OCI-LY7 (cell line): Measurements from ENCODE around the gene FBXO45. TPM values are rescaled to one million over a fixed set of nuclear protein-coding genes. Genes with fewer than 3 reads are reported as not detected.

Experiments
- BruUV-seq: library from RNA; stranded (reverse); fragments of 400-500 nt; replicated peaks from 2 replicates; lab custom pipeline; 2021; lab: Mats Ljungman, UMichigan
- CTCF ChIA-PET: fragments of 300-600 bp; sonication (Branson Sonifier 250); formaldehyde crosslinking; loops from one replicate; lab custom pipeline; 2022; ENCODE audit warnings: antibody characterized with exemption; ENCODE audit not compliant: unreplicated experiment; lab: Charles Lee
- POLR2A ChIA-PET: fragments of 300-600 bp; sonication (Branson Sonifier 250); formaldehyde crosslinking; loops from one replicate; lab custom pipeline; 2022; ENCODE audit warnings: antibody characterized with exemption; lab: Charles Lee
- DNase-seq: peaks from one replicate; pipeline ENCODE4 v3.0.0-alpha.2; 2015; ENCODE audit warnings: low spot score
- H2AFZ ChIP-seq: fragments of 200-600 bp; sonication (generic), shearing (Covaris generic); 2 replicates; pipeline ENCODE4 v1.6.1; 2014; ENCODE audit warnings: mild to moderate bottlenecking, antibody characterized with exemption, low read length, moderate library complexity
- H3K27ac ChIP-seq: fragments of 200-600 bp; sonication (generic); 2 replicates; pipeline ENCODE4 v1.5.1; 2014; ENCODE audit warnings: mixed run types, low read depth, mild to moderate bottlenecking, moderate library complexity, low read length, inconsistent platforms; ENCODE audit not compliant: poor library complexity, severe bottlenecking
- H3K36me3 ChIP-seq: fragments of 200-600 bp; sonication (generic); 2 replicates; pipeline ENCODE4 v1.6.1; 2014; ENCODE audit warnings: mild to moderate bottlenecking, antibody characterized with exemption, low read length, moderate library complexity, mixed read lengths; ENCODE audit not compliant: insufficient read depth
- H3K4me1 ChIP-seq: fragments of 200-600 bp; sonication (generic); 2 replicates; pipeline ENCODE4 v1.5.1; 2014; ENCODE audit warnings: mild to moderate bottlenecking, low read length; ENCODE audit not compliant: insufficient read depth, poor library complexity, severe bottlenecking
- H3K4me2 ChIP-seq: fragments of 200-600 bp; sonication (generic); 2 replicates; pipeline ENCODE4 v1.6.1; 2014; ENCODE audit warnings: mild to moderate bottlenecking, low read length
- H3K4me3 ChIP-seq: fragments of 200-600 bp; sonication (generic); 2 replicates; pipeline ENCODE4 v1.5.1; 2014; ENCODE audit warnings: mild to moderate bottlenecking, low read depth, low read length; ENCODE audit not compliant: poor library complexity, severe bottlenecking
- H3K79me2 ChIP-seq: fragments of 200-600 bp; sonication (generic); 2 replicates; pipeline ENCODE4 v1.6.1; 2016; ENCODE audit warnings: low read depth, mild to moderate bottlenecking, low read length, moderate library complexity, mixed read lengths; ENCODE audit not compliant: insufficient read depth
- H3K9me2 ChIP-seq: fragments of 200-600 bp; sonication (generic); 2 replicates; pipeline ENCODE4 v1.6.1; 2016; ENCODE audit warnings: mild to moderate bottlenecking, low read length, mixed read lengths; ENCODE audit not compliant: insufficient read depth
- H3K9me3 ChIP-seq: fragments of 200-600 bp; sonication (generic); 2 replicates; pipeline ENCODE4 v1.6.1; 2014; ENCODE audit warnings: mild to moderate bottlenecking, mixed run types, low read length, mixed read lengths
- H4K20me1 ChIP-seq: fragments of 200-600 bp; sonication (generic); 2 replicates; pipeline ENCODE4 v1.6.1; 2014; ENCODE audit warnings: mild to moderate bottlenecking, antibody characterized with exemption, low read length, moderate library complexity, mixed read lengths; ENCODE audit not compliant: insufficient read depth
- CTCF ChIP-seq: fragments of 200-600 bp; sonication (generic); conservative IDR thresholded peaks from 2 replicates; pipeline ENCODE4 v1.5.1; 2014; ENCODE audit warnings: mild to moderate bottlenecking, antibody characterized with exemption, low read length, moderate library complexity, mixed read lengths
- EZH2phosphoT487 ChIP-seq: fragments of 200-600 bp; sonication (generic); IDR thresholded peaks from 2 replicates; pipeline ENCODE4 v1.6.1; 2018; ENCODE audit warnings: low read depth, borderline replicate concordance, mild to moderate bottlenecking, mixed run types, antibody characterized with exemption, low read length, moderate library complexity, mixed read lengths
- intact Hi-C: fragments of 100-400 bp; cut with micrococcal nuclease; formaldehyde crosslinking; loops from one replicate; pipeline ENCODE4 v1.10.0; 2022; ENCODE audit not compliant: unreplicated experiment
- total RNA-seq, 2 experiments: library from RNA; depleted of rRNA in 1 of 2; stranded (reverse); fragments of >200 nt in 1 of 2; shearing (Covaris generic) in 1 of 2; gene quantifications; 2 replicates each; pipeline ENCODE4 v1.2.3, GENCODE V29; 2014 to 2022

The FBXO45 gene
- total RNA-seq, 2 experiments from 2014 or later = 10.6 to 15.5 TPM

GRCh38 chr3:196541684-196542445, 26.6 kb upstream of the FBXO45 start:
- ChIA-PET CTCF (no interaction called here), POLR2A (interaction anchor here (0.6 to 0.8 kb wide), 4 partner anchors 10 to 217 kb away, joined by 3 to 5 read pairs (median 4); no protein-coding TSS in a partner anchor)
- no TSS peak for BruUV-seq

DNA sequence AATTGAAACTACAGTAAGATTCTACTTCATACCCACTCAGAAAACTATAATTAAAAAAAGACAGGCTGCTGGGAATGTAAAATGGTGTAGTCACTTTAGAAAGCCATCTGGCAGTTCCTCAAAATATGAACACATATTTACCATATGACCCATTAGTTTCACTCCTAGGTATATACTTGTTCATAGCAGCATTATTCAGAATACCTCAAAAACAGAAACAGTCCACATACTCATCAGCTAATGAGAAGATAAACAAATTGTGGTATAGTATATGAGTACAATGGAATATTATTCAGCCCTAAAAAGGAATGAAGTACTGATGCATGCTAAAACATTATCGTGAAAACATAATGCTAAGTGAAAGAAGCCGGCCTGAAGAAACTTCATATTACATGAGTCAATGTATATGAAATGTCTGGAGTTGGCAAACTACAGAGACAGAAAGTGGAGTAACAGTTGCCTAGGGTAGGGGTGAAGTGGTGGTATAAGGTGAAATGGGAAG, 23.9 kb upstream of the FBXO45 start:
- H3K79me2 ChIP-seq = no peaks in the 10 kb centered on the region
- H3K36me3 ChIP-seq = no peaks in the 10 kb centered on the region
- POLR2A ChIA-PET = no interaction called here
- H3K4me2 ChIP-seq = no peak overlapping the region
- no peak overlapping the region for H2AFZ ChIP-seq
- H4K20me1 ChIP-seq = no peaks in the 10 kb centered on the region
- H3K9me2 ChIP-seq = no peaks in the 10 kb centered on the region
- CTCF ChIA-PET = no interaction called here
- no TSS peak for BruUV-seq
- H3K4me1 ChIP-seq = no peaks in the 10 kb centered on the region
- TF ChIP-seq EZH2phosphoT487 (no peak), CTCF (no peak)
- H3K27ac ChIP-seq = no peak overlapping the region
- H3K9me3 ChIP-seq = peaks cover 4% of the 10 kb centered on the region; the same call in 1 of the 2 replicates
- intact Hi-C loops = no loop called here
- no peak for DNase-seq
- no peak overlapping the region for H3K4me3 ChIP-seq

More at GRCh38 chr3:196541684-196542445, 26.6 kb upstream of the FBXO45 start:
- Histone ChIP-seq H3K9me3 (no peaks in the 10 kb centered on the region), H3K27ac (no peak overlapping the region), H2AFZ (no peak overlapping the region), H3K36me3 (no peaks in the 10 kb centered on the region), H4K20me1 (no peaks in the 10 kb centered on the region), H3K4me1 (no peaks in the 10 kb centered on the region), H3K4me2 (no peak overlapping the region), H3K79me2 (no peaks in the 10 kb centered on the region), H3K9me2 (no peaks in the 10 kb centered on the region), H3K4me3 (no peak overlapping the region)
- no peak for TF ChIP-seq CTCF
- no peak for TF ChIP-seq EZH2phosphoT487
- intact Hi-C loops = no loop called here
- no peak for DNase-seq

DNA sequence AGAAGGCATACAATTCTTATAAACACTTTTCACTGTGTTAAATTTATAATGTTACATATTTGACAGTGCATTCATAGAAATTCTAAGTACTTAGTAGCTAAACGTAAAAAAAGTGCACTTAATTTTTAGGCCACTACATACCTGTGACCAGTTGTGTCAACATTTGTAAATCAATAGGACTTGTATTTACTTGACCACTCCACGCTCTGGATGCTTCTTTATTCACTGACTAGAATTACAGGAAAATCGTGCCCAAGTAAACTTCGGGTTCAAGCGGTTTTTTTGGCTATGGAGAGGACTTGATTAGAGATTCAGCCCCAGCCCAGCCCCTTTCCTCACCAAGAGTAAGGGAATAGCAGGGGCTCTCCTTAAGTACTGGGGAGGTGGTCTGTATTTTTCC, 21.9 kb upstream of the FBXO45 start:
- no peak overlapping the region for H3K27ac ChIP-seq
- BruUV-seq = no TSS peak
- DNase-seq = no peak
- no peaks in the 10 kb centered on the region for H3K36me3 ChIP-seq
- no peaks in the 10 kb centered on the region for H3K9me2 ChIP-seq
- POLR2A ChIA-PET = interaction anchor here (0.6 kb wide), 2 partner anchors 83 to 213 kb away, joined by 3 read pairs; no protein-coding TSS in a partner anchor
- intact Hi-C loops = no loop called here
- TF ChIP-seq CTCF (no peak), EZH2phosphoT487 (no peak)
- no peak overlapping the region for H3K4me2 ChIP-seq
- no peak overlapping the region for H3K4me3 ChIP-seq
- no peaks in the 10 kb centered on the region for H3K79me2 ChIP-seq
- no peaks in the 10 kb centered on the region for H3K4me1 ChIP-seq
- no peak overlapping the region for H2AFZ ChIP-seq
- H3K9me3 ChIP-seq = peaks cover 14% of the 10 kb centered on the region; the same call in 1 of the 2 replicates
- no peaks in the 10 kb centered on the region for H4K20me1 ChIP-seq
- CTCF ChIA-PET = no interaction called here
